Measurements from ENCODE around the gene SARDH.

SARDH gene

DNA sequence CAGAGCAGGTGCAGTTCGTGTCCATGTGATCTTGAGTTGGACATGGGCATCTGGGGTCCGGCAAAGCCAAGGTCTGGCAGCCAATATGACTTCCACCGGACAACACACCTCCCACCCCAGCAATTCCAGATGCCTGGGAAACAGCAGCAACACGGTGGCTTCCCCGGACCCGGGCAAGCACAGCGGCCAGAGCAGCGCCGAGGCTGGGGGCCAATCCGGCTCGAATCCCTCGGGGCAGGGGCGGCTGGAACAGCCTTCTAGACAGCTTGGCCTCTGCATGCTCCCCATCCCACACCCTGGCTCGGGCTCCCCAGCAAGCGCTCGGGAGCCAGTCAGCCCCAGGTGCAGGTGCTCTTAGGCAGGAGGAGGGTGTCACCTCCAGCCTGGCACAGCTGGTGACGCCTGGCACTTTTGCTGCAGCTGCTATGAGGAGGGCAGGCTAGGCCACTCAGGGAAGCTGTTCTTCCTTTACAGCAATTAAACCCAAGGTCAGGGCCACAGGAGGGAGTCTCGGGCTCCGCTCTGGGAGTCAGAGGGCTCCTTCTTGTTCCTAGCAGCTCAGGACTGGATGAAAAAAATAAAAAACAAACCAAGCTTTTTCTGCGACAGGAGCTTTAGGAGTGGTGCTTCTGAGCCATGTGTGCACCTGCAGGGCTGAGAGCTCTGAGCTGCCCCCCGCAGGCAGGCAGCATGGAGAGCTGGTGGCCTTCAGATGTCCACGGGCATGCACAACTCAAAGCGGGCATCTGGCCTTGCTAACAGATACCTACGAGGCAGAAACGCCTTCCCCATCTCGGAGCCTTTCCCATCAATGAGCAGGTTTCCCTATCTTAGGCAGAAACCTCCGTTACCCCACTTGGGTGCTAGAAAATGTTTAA is 73.7 kb downstream of the SARDH start:
- Histone ChIP-seq H3K27me3 (ENCODE audit: insufficient read depth, low read depth) (peaks cover 63% of the 10 kb centered on the region), H3K4me1 (ENCODE audit: low read depth, poor library complexity, severe bottlenecking) (no peaks in the 10 kb centered on the region), H3K9ac (no peak overlapping the region), H2AFZ (ENCODE audit: low read depth) (no peak overlapping the region), H3K36me3 (ENCODE audit: insufficient read depth) (no peaks in the 10 kb centered on the region), H3K4me3 (IDR thresholded peaks at IDR 0.05; ENCODE audit: insufficient read depth, low read depth, low read length) (no peak overlapping the region), H3K27ac (no peak overlapping the region), H3K79me2 (ENCODE audit: insufficient read depth, low read depth) (no peaks in the 10 kb centered on the region), H3K4me2 (no peak overlapping the region), H4K20me1 (ENCODE audit: insufficient read depth) (no peaks in the 10 kb centered on the region)
- TF ChIP-seq, protein P1, sequence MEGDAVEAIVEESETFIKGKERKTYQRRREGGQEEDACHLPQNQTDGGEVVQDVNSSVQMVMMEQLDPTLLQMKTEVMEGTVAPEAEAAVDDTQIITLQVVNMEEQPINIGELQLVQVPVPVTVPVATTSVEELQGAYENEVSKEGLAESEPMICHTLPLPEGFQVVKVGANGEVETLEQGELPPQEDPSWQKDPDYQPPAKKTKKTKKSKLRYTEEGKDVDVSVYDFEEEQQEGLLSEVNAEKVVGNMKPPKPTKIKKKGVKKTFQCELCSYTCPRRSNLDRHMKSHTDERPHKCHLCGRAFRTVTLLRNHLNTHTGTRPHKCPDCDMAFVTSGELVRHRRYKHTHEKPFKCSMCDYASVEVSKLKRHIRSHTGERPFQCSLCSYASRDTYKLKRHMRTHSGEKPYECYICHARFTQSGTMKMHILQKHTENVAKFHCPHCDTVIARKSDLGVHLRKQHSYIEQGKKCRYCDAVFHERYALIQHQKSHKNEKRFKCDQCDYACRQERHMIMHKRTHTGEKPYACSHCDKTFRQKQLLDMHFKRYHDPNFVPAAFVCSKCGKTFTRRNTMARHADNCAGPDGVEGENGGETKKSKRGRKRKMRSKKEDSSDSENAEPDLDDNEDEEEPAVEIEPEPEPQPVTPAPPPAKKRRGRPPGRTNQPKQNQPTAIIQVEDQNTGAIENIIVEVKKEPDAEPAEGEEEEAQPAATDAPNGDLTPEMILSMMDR (conservative IDR thresholded peaks at IDR 0.05; ENCODE audit: low read depth, low read length), result no peak

DNA sequence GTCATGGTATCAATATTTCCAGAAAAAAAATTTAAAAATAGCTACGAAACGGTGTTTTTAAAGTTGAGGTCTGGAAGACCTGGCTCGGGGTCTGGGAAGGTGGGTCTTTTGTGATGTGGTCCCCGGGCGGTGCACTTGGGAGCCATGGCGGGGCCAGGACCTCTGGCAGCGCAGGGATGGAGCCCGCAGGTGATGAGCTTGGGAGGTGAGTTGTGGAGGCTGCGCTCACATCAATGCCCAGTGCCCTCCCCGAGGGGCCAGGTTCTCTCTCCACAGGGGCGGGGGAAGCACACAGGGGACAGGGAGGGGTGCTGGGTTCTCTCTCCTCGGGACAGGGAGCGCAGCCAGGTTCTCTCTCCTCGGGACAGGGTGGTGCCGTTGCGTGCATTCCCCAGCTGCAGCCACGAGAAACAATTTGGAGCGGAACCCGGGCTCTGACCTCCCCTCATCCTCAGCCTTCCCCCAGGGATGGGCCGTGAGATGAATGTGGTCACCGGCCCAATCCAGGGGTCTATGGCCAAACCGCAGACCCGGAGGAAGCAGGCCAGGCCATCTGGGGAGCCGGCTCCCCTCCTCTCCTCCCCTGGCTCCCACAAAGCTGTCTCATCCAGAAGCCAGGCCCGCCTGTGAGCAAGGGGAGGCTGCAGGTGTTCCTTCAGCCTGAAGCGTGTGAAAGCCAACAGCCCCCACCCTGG is 76.2 kb downstream of the SARDH start:
- no peak overlapping the region for H3K9ac ChIP-seq
- H4K20me1 ChIP-seq (ENCODE audit: insufficient read depth), result no peaks in the 10 kb centered on the region
- H3K79me2 ChIP-seq (ENCODE audit: insufficient read depth, low read depth), result no peaks in the 10 kb centered on the region
- H3K27me3 ChIP-seq (ENCODE audit: insufficient read depth, low read depth), result peaks cover 77% of the 10 kb centered on the region
- no peak overlapping the region for H2AFZ ChIP-seq (ENCODE audit: low read depth)
- no peak overlapping the region for H3K4me3 ChIP-seq (IDR thresholded peaks at IDR 0.05; ENCODE audit: insufficient read depth, low read depth, low read length)
- no peak overlapping the region for H3K4me2 ChIP-seq
- no peaks in the 10 kb centered on the region for H3K4me1 ChIP-seq (ENCODE audit: low read depth, poor library complexity, severe bottlenecking)
- TF ChIP-seq, protein P1 (conservative IDR thresholded peaks at IDR 0.05; ENCODE audit: low read depth, low read length), result no peak
- H3K27ac ChIP-seq, result no peak overlapping the region
- no peaks in the 10 kb centered on the region for H3K36me3 ChIP-seq (ENCODE audit: insufficient read depth)

DNA sequence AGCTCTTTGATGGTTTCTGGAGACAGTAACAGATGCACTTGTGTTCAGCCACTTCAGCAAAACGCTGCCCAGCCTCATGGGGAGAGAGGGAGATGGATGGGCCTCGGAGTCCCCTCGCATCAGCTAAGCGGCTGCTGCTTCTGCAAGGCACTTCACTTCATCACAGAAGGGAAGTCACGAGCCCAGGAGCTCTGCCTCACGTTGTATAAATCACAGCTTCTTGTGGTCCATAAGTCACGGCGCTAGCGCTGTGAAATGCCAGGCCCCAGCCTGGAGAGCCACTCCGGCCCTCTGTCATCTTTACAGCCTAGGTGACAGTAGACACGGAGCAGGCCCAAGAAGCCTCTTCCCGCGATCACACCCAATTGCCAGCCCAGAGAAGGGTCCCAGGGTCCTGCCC is 78.6 kb downstream of the SARDH start:
- H2AFZ ChIP-seq (ENCODE audit: low read depth), result no peak overlapping the region
- no peak overlapping the region for H3K4me2 ChIP-seq
- H3K36me3 ChIP-seq (ENCODE audit: insufficient read depth), result no peaks in the 10 kb centered on the region
- peaks cover 93% of the 10 kb centered on the region for H3K27me3 ChIP-seq (ENCODE audit: insufficient read depth, low read depth)
- H3K27ac ChIP-seq, result no peak overlapping the region
- H3K4me1 ChIP-seq (ENCODE audit: low read depth, poor library complexity, severe bottlenecking), result no peaks in the 10 kb centered on the region
- no peaks in the 10 kb centered on the region for H4K20me1 ChIP-seq (ENCODE audit: insufficient read depth)
- H3K9ac ChIP-seq, result no peak overlapping the region
- no peak overlapping the region for H3K4me3 ChIP-seq (IDR thresholded peaks at IDR 0.05; ENCODE audit: insufficient read depth, low read depth, low read length)
- no peaks in the 10 kb centered on the region for H3K79me2 ChIP-seq (ENCODE audit: insufficient read depth, low read depth)
- TF ChIP-seq, protein P1 (conservative IDR thresholded peaks at IDR 0.05; ENCODE audit: low read depth, low read length), result no peak

DNA sequence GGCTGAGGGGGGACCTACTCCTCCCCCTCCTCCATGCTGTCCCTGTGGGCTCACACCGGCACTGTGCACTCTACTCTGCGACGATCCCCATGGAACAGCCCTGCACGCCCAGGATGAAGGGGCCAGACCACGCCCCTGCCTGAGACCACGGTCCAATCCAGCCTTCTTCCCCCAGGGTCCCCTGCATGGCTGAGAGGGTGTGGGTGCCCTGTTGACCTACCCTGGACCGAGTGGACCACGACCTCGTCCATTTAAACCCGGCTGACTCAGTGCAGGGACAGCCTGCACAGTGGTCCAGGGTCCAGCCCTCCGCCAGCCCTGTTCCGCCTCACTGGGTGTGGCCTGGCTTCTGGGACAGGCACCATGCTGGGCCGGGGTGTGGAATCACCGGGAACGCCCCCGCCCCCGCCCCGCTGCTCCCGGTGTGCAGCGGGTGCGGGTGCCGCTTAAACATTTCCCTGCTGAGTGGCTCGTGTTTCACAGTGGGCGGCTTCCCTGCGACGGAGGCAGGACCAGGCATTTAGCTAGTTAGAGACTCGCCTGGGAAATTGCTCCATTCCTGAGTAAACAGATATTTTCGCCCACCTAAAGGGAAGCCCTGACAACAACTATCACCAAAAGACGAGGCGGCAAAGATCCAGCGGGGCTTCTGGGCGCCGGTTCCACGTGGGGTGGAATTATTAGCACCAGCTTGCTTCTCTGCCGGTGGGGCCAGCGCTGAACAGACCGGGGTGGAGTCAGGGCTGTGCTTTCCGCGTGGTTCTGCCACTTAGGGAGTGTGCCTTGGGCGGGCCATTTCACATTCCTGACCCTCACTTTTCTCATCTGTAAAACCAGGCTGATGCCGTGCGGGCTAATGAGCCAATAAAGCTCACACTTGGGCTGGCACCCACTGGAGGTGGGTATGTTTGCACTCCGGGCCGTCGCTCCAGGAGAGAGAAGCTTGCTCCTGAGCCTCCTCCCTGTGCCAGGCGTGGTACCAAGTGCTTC is 79.4 kb downstream of the SARDH start:
- H2AFZ ChIP-seq (ENCODE audit: low read depth), result no peak overlapping the region
- H3K79me2 ChIP-seq (ENCODE audit: insufficient read depth, low read depth), result no peaks in the 10 kb centered on the region
- no peak overlapping the region for H3K4me2 ChIP-seq
- no peak overlapping the region for H3K9ac ChIP-seq
- TF ChIP-seq, protein P1 (conservative IDR thresholded peaks at IDR 0.05; ENCODE audit: low read depth, low read length), result no peak
- H3K4me1 ChIP-seq (ENCODE audit: low read depth, poor library complexity, severe bottlenecking), result no peaks in the 10 kb centered on the region
- no peaks in the 10 kb centered on the region for H4K20me1 ChIP-seq (ENCODE audit: insufficient read depth)
- no peak overlapping the region for H3K4me3 ChIP-seq (IDR thresholded peaks at IDR 0.05; ENCODE audit: insufficient read depth, low read depth, low read length)
- no peak overlapping the region for H3K27ac ChIP-seq
- H3K36me3 ChIP-seq (ENCODE audit: insufficient read depth), result no peaks in the 10 kb centered on the region
- H3K27me3 ChIP-seq (ENCODE audit: insufficient read depth, low read depth), result peaks cover 91% of the 10 kb centered on the region

Data from KMS-11 (cell line).